HepG2 (cell line): ENCODE results near the gene DENND4B. TPM values are rescaled to one million over a fixed set of nuclear protein-coding genes. Genes with fewer than 3 reads are reported as not detected.

Experiments used
- BRCA1 ChIP-seq: sonication (generic); formaldehyde crosslinking; IDR thresholded peaks from 2 replicates; pipeline ENCODE4 v1.4.0; 2020; ENCODE audit warnings: missing genetic modification reagents
- CBX2 ChIP-seq, 2 experiments: fragments of 200-600 bp in 1 of 2; sonication (generic); formaldehyde crosslinking in 1 of 2; IDR thresholded peaks; 2 replicates each; pipeline versions ENCODE4 v1.7.0 to v1.8.1; 2018 to 2022; ENCODE audit warnings: low read depth in 2 of 2, low read length in 1 of 2, mild to moderate bottlenecking in 1 of 2, missing genetic modification reagents in 1 of 2
- DR1 ChIP-seq: sonication (generic); formaldehyde crosslinking; IDR thresholded peaks from 2 replicates; pipeline ENCODE4 v1.8.0; 2021; ENCODE audit warnings: mild to moderate bottlenecking, missing genetic modification reagents, inconsistent platforms
- HNF4G ChIP-seq, 2 experiments: sonication (generic) in 1 of 2; formaldehyde crosslinking in 1 of 2; IDR thresholded peaks; 2 replicates each; pipeline versions ENCODE4 v1.4.0 to v1.6.1; 2011 to 2020; ENCODE audit warnings: borderline replicate concordance in 2 of 2, low read depth in 2 of 2, mild to moderate bottlenecking in 2 of 2, low read length in 1 of 2, missing genetic modification reagents in 1 of 2, moderate library complexity in 1 of 2
- KLF11 ChIP-seq: IDR thresholded peaks from 2 replicates; pipeline ENCODE4 v1.6.1; 2016; ENCODE audit warnings: missing compliant biosample characterization
- MAFG ChIP-seq: sonication (generic); formaldehyde crosslinking; IDR thresholded peaks from 2 replicates; pipeline ENCODE4 v1.5.1; 2020; ENCODE audit warnings: mild to moderate bottlenecking, missing genetic modification reagents
- MED8 ChIP-seq: sonication (generic); formaldehyde crosslinking; IDR thresholded peaks from 2 replicates; pipeline ENCODE4 v1.8.1; 2023; ENCODE audit warnings: mild to moderate bottlenecking, missing genetic modification reagents; ENCODE audit not compliant: insufficient replicate concordance
- MTF1 ChIP-seq: sonication (generic); formaldehyde crosslinking; IDR thresholded peaks from 2 replicates; pipeline ENCODE4 v1.5.0; 2020; ENCODE audit warnings: missing genetic modification reagents
- NFRKB ChIP-seq: fragments of 450-650 bp; IDR thresholded peaks from 2 replicates; pipeline ENCODE4 v1.6.1; 2017
- RXRB ChIP-seq: IDR thresholded peaks from 2 replicates; pipeline ENCODE4 v1.6.1; 2016; ENCODE audit warnings: borderline replicate concordance, missing genetic modification reagents, missing compliant biosample characterization
- ZFP36L2 ChIP-seq: sonication (generic); formaldehyde crosslinking; IDR thresholded peaks from 2 replicates; pipeline ENCODE4 v1.4.0; 2020; ENCODE audit warnings: missing genetic modification reagents
- ZKSCAN1 ChIP-seq: fragments of 150-350 bp; IDR thresholded peaks from 2 replicates; pipeline ENCODE4 v1.6.1; 2014; ENCODE audit warnings: low read length
- ZNF10 ChIP-seq: sonication (generic); formaldehyde crosslinking; IDR thresholded peaks from 2 replicates; pipeline ENCODE4 v1.4.0; 2020; ENCODE audit warnings: mild to moderate bottlenecking, low read depth, missing genetic modification reagents, borderline replicate concordance
- ZNF24 ChIP-seq: fragments of 450-650 bp; IDR thresholded peaks from 2 replicates; pipeline ENCODE4 v1.6.1; 2017; ENCODE audit warnings: antibody characterized with exemption, mild to moderate bottlenecking
- ZNF354B ChIP-seq: sonication (generic); formaldehyde crosslinking; IDR thresholded peaks from 2 replicates; pipeline ENCODE4 v1.8.0; 2022; ENCODE audit warnings: mild to moderate bottlenecking, missing genetic modification reagents
- ZNF451 ChIP-seq: sonication (generic); formaldehyde crosslinking; IDR thresholded peaks from 2 replicates; pipeline ENCODE4 v1.5.0; 2020; ENCODE audit warnings: mild to moderate bottlenecking, missing genetic modification reagents
- ZNF713 ChIP-seq: sonication (generic); formaldehyde crosslinking; IDR thresholded peaks from 2 replicates; pipeline ENCODE4 v1.4.0; 2020; ENCODE audit warnings: mild to moderate bottlenecking, missing genetic modification reagents
- ZNF816 ChIP-seq: sonication (generic); formaldehyde crosslinking; IDR thresholded peaks from 2 replicates; pipeline ENCODE4 v1.8.0; 2022; ENCODE audit warnings: missing genetic modification reagents, mild to moderate bottlenecking, borderline replicate concordance
- ZNF850 ChIP-seq: sonication (generic); formaldehyde crosslinking; conservative IDR thresholded peaks from 2 replicates; pipeline ENCODE4 v1.9.0; 2021; ENCODE audit warnings: mild to moderate bottlenecking, missing genetic modification reagents
- polyA plus RNA-seq, 8 experiments: library from polyadenylated mRNA; depleted of rRNA in 3 of 8; stranded (reverse) in 7 of 8; unstranded in 1 of 8; fragments of >200 nt; fragmentation: Illumina TruSeq in 4 of 8; extraction: Trizol in 4 of 8; gene quantifications; 2 replicates each; pipeline versions ENCODE4 v1.2.1 to v1.2.3, GENCODE V29; 2011 to 2016; ENCODE audit warnings: low read depth in 4 of 8, missing spikeins in 1 of 8, mixed read lengths in 1 of 8; ENCODE audit not compliant: insufficient read depth in 1 of 8
- total RNA-seq, 5 experiments: library from RNA; depleted of rRNA; stranded (reverse); fragments of >200 nt; fragmentation: Illumina TruSeq; extraction: Trizol; gene quantifications; 2 replicates each; pipeline ENCODE4 v1.2.3, GENCODE V29; 2016; ENCODE audit warnings: low read depth in 1 of 5
- TF ChIP-seq, protein P1 (sequence below): IDR thresholded peaks from 2 replicates; pipeline ENCODE4 v1.6.1; 2016; ENCODE audit warnings: low read depth, missing genetic modification reagents, missing compliant biosample characterization
- TF ChIP-seq, protein P2 (sequence below): sonication (generic); formaldehyde crosslinking; IDR thresholded peaks from 2 replicates; pipeline ENCODE4 v1.4.0; 2020; ENCODE audit warnings: missing genetic modification reagents
- TF ChIP-seq, protein P3 (sequence below): sonication (generic); formaldehyde crosslinking; IDR thresholded peaks from 2 replicates; pipeline ENCODE4 v1.4.0; 2020; ENCODE audit warnings: mild to moderate bottlenecking, missing genetic modification reagents, borderline replicate concordance

The DENND4B gene
- total and polyA plus RNA-seq, 2 of the 13 experiments (the other 11 are each of a cell fraction or from before 2014, with no cell fraction given) = 15.1 to 20.3 TPM

DNA sequence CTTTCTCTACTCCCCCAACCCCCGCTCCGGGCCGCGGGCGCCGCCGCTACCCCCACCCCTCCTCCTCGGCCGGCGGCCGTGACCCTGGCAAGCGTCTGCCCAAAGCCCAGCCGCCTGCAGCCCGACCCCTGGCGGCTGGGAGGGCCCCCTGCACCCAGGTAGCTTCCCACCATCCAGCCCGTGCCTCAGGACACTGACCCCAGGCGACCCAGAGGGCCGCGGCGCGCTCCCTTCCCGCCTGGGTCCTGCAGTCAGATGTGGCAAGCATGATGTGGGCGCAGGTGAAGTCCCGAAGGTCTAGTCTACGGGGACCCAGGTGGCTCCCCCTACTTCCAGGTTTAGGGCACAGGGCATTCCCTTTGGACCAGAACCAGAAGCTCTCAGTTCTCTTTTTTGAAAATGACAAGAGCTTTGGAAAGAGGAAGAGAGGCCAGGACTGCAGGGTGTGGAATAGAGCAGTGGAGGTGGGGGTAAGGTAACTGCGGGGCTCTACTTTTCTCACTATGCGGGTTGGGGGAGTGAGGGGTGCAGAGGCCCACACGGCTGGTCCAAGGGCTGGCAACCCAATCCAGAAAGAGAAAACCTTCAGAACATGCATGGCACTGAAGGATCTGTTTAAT lies at the start of gene DENND4B (continued):
- TF ChIP-seq, protein P1, sequence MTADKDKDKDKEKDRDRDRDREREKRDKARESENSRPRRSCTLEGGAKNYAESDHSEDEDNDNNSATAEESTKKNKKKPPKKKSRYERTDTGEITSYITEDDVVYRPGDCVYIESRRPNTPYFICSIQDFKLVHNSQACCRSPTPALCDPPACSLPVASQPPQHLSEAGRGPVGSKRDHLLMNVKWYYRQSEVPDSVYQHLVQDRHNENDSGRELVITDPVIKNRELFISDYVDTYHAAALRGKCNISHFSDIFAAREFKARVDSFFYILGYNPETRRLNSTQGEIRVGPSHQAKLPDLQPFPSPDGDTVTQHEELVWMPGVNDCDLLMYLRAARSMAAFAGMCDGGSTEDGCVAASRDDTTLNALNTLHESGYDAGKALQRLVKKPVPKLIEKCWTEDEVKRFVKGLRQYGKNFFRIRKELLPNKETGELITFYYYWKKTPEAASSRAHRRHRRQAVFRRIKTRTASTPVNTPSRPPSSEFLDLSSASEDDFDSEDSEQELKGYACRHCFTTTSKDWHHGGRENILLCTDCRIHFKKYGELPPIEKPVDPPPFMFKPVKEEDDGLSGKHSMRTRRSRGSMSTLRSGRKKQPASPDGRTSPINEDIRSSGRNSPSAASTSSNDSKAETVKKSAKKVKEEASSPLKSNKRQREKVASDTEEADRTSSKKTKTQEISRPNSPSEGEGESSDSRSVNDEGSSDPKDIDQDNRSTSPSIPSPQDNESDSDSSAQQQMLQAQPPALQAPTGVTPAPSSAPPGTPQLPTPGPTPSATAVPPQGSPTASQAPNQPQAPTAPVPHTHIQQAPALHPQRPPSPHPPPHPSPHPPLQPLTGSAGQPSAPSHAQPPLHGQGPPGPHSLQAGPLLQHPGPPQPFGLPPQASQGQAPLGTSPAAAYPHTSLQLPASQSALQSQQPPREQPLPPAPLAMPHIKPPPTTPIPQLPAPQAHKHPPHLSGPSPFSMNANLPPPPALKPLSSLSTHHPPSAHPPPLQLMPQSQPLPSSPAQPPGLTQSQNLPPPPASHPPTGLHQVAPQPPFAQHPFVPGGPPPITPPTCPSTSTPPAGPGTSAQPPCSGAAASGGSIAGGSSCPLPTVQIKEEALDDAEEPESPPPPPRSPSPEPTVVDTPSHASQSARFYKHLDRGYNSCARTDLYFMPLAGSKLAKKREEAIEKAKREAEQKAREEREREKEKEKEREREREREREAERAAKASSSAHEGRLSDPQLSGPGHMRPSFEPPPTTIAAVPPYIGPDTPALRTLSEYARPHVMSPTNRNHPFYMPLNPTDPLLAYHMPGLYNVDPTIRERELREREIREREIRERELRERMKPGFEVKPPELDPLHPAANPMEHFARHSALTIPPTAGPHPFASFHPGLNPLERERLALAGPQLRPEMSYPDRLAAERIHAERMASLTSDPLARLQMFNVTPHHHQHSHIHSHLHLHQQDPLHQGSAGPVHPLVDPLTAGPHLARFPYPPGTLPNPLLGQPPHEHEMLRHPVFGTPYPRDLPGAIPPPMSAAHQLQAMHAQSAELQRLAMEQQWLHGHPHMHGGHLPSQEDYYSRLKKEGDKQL (CRISPR knock-in tag) = no peak
- no peak for TF ChIP-seq MAFG (CRISPR knock-in tag)
- peak; percentile 98 for TF ChIP-seq RXRB (CRISPR knock-in tag)
- TF ChIP-seq DR1 (CRISPR knock-in tag) = no peak
- peak; percentile 91; the same call in 1 of the 2 replicates for TF ChIP-seq ZNF451 (CRISPR knock-in tag)
- TF ChIP-seq ZNF10 (CRISPR knock-in tag) = no peak
- TF ChIP-seq HNF4G (IDR thresholded peaks at IDR 0.05; ENCODE audit: borderline replicate concordance, low read depth, low read length) = peak; percentile 5; the same call in 1 of the 2 replicates
- TF ChIP-seq HNF4G (CRISPR knock-in tag; IDR thresholded peaks at IDR 0.05; ENCODE audit: borderline replicate concordance, low read depth) = no peak; the same call in 1 of the 2 replicates
- no peak for TF ChIP-seq NFRKB
- TF ChIP-seq MTF1 (CRISPR knock-in tag) = no peak
- TF ChIP-seq ZNF713 (CRISPR knock-in tag) = no peak
- TF ChIP-seq ZNF850 (CRISPR knock-in tag) = no peak
- peak; percentile 66; the same call in 1 of the 2 replicates for TF ChIP-seq ZNF816 (CRISPR knock-in tag)
- TF ChIP-seq KLF11 = no peak
- no peak for TF ChIP-seq ZNF354B (CRISPR knock-in tag)
- TF ChIP-seq ZNF24 = no peak
- TF ChIP-seq, protein P2, sequence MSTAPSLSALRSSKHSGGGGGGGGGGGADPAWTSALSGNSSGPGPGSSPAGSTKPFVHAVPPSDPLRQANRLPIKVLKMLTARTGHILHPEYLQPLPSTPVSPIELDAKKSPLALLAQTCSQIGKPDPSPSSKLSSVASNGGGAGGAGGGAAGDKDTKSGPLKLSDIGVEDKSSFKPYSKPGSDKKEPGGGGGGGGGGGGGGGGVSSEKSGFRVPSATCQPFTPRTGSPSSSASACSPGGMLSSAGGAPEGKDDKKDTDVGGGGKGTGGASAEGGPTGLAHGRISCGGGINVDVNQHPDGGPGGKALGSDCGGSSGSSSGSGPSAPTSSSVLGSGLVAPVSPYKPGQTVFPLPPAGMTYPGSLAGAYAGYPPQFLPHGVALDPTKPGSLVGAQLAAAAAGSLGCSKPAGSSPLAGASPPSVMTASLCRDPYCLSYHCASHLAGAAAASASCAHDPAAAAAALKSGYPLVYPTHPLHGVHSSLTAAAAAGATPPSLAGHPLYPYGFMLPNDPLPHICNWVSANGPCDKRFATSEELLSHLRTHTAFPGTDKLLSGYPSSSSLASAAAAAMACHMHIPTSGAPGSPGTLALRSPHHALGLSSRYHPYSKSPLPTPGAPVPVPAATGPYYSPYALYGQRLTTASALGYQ (CRISPR knock-in tag) = peak; percentile 42; the same call in 1 of the 2 replicates
- TF ChIP-seq MED8 (CRISPR knock-in tag) = peak; percentile 57
- TF ChIP-seq ZFP36L2 = 0 out of 2 replicates have a peak, but pooled peaks have one; percentile 54
- TF ChIP-seq, protein P3, sequence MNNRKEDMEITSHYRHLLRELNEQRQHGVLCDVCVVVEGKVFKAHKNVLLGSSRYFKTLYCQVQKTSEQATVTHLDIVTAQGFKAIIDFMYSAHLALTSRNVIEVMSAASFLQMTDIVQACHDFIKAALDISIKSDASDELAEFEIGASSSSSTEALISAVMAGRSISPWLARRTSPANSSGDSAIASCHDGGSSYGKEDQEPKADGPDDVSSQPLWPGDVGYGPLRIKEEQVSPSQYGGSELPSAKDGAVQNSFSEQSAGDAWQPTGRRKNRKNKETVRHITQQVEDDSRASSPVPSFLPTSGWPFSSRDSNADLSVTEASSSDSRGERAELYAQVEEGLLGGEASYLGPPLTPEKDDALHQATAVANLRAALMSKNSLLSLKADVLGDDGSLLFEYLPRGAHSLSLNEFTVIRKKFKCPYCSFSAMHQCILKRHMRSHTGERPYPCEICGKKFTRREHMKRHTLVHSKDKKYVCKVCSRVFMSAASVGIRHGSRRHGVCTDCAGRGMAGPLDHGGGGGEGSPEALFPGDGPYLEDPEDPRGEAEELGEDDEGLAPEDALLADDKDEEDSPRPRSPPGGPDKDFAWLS = no peak
- no peak for TF ChIP-seq ZKSCAN1
- no peak for TF ChIP-seq BRCA1 (CRISPR knock-in tag)
- TF ChIP-seq CBX2 (IDR thresholded peaks at IDR 0.05; ENCODE audit: low read depth, low read length) = no peak
- TF ChIP-seq CBX2 (CRISPR knock-in tag; IDR thresholded peaks at IDR 0.05; ENCODE audit: low read depth) = no peak
